HCT116 (cell line): ENCODE results near the gene KRI1. TPM values are rescaled to one million over a fixed set of nuclear protein-coding genes. Genes with fewer than 3 reads are reported as not detected.

Experiments
- ATAC-seq: fragments of 200-7000 bp; cut with Tn5 transposase; 2 replicates; pipeline ENCODE4 v1.9.1; 2020; ENCODE audit warnings: mild to moderate bottlenecking, moderate library complexity
- BruUV-seq: library from RNA; stranded (reverse); fragments of 400-500 nt; replicated peaks from 2 replicates; lab custom pipeline; 2021; lab: Mats Ljungman, UMichigan
- CTCF ChIA-PET: fragments of 300-600 bp; sonication (Branson Sonifier 250); formaldehyde crosslinking; loops from one replicate; lab custom pipeline; 2021; ENCODE audit warnings: antibody characterized with exemption; lab: Charles Lee
- POLR2A ChIA-PET: fragments of 300-600, 350-600 bp; sonication (Branson Sonifier 250); formaldehyde crosslinking; loops from one replicate; lab custom pipeline; 2021; ENCODE audit warnings: antibody characterized with exemption; lab: Charles Lee
- RAD21 ChIA-PET, 2 experiments: fragments of 300-600 bp; sonication (Branson Sonifier 250); formaldehyde crosslinking; loops; one replicate each; lab custom pipeline; 2023; ENCODE audit warnings: low total read pairs in 2 of 2; ENCODE audit not compliant: uncharacterized antibody in 2 of 2, unreplicated experiment in 2 of 2, low non-redundant PET in 1 of 2; lab: Charles Lee
- DNase-seq: peaks from one replicate; pipeline ENCODE4 v3.0.0-alpha.2; 2010; ENCODE audit warnings: low read depth, low spot score
- H2AFZ ChIP-seq: fragments of 200-600 bp; shearing (Covaris generic), sonication (generic); 2 replicates; pipeline ENCODE4 v1.6.1; 2017; ENCODE audit warnings: low read depth, mixed run types, mixed read lengths, antibody characterized with exemption, low read length; ENCODE audit not compliant: poor library complexity, severe bottlenecking
- H3K27ac ChIP-seq: 2 replicates; pipeline ENCODE4 v1.5.1; 2012; ENCODE audit warnings: low read depth, low read length
- H3K27me3 ChIP-seq: fragments of 200-600 bp; sonication (generic); 2 replicates; pipeline ENCODE4 v1.6.1; 2016; ENCODE audit warnings: mixed run types, low read length, mixed read lengths; ENCODE audit not compliant: insufficient read depth
- H3K36me3 ChIP-seq, 2 experiments: fragments of 200-500 bp in 1 of 2; fragments of 200-600 bp in 1 of 2; sonication (Bioruptor generic) in 1 of 2; sonication (generic) in 1 of 2; 2 replicates each; pipeline versions ENCODE4 v1.5.1 to v1.6.1; 2014 to 2016; ENCODE audit warnings: low read length in 2 of 2, inconsistent platforms in 1 of 2, mixed read lengths in 1 of 2, mixed run types in 1 of 2; ENCODE audit not compliant: insufficient read depth in 2 of 2, control insufficient read depth in 1 of 2
- H3K4me1 ChIP-seq, 2 experiments: fragments of 200-600 bp in 1 of 2; sonication (generic) in 1 of 2; 2 replicates each; pipeline versions ENCODE4 v1.5.1 to v1.6.1; 2012 to 2017; ENCODE audit warnings: low read length in 2 of 2, inconsistent platforms in 1 of 2, mild to moderate bottlenecking in 1 of 2, mixed read lengths in 1 of 2, mixed run types in 1 of 2, moderate library complexity in 1 of 2; ENCODE audit not compliant: insufficient read depth in 2 of 2, control insufficient read depth in 1 of 2
- H3K4me2 ChIP-seq: fragments of 200-600 bp; sonication (generic); 2 replicates; pipeline ENCODE4 v1.6.1; 2017; ENCODE audit warnings: mixed run types, low read length, mixed read lengths
- H3K4me3 ChIP-seq, 2 experiments: fragments of 200-600 bp in 1 of 2; sonication (generic) in 1 of 2; replicated peaks in 1 of 2; 2 replicates each; pipeline ENCODE4 v1.5.1; 2011 to 2016; ENCODE audit warnings: low read length in 2 of 2, control low read depth in 1 of 2, low read depth in 1 of 2, mild to moderate bottlenecking in 1 of 2, mixed read lengths in 1 of 2, mixed run types in 1 of 2
- H3K79me2 ChIP-seq: fragments of 200-600 bp; sonication (generic); 2 replicates; pipeline ENCODE4 v1.6.1; 2017; ENCODE audit warnings: mild to moderate bottlenecking, mixed run types, low read length, moderate library complexity, mixed read lengths; ENCODE audit not compliant: insufficient read depth
- H3K9ac ChIP-seq: fragments of 200-600 bp; sonication (generic); 2 replicates; pipeline ENCODE4 v1.6.1; 2016; ENCODE audit warnings: low read length, mixed read lengths
- H3K9me2 ChIP-seq: fragments of 200-600 bp; sonication (generic), shearing (Covaris generic); 2 replicates; pipeline ENCODE4 v1.6.1; 2017; ENCODE audit warnings: mixed run types, mild to moderate bottlenecking, moderate library complexity; ENCODE audit not compliant: insufficient read depth
- H3K9me3 ChIP-seq, 2 experiments: fragments of 200-500 bp in 1 of 2; fragments of 200-600 bp in 1 of 2; sonication (Bioruptor generic) in 1 of 2; sonication (generic) in 1 of 2; 2 replicates each; pipeline ENCODE4 v1.6.1; 2014 to 2017; ENCODE audit warnings: low read length in 2 of 2, mixed read lengths in 2 of 2, inconsistent platforms in 1 of 2, low read depth in 1 of 2, mild to moderate bottlenecking in 1 of 2, mixed run types in 1 of 2, moderate library complexity in 1 of 2; ENCODE audit not compliant: control insufficient read depth in 1 of 2, insufficient read depth in 1 of 2
- H4K20me1 ChIP-seq: fragments of 200-600 bp; sonication (generic), shearing (Covaris generic); 2 replicates; pipeline ENCODE4 v1.6.1; 2017; ENCODE audit warnings: mixed run types, mild to moderate bottlenecking, moderate library complexity; ENCODE audit not compliant: insufficient read depth
- CBX3 ChIP-seq: IDR thresholded peaks from 2 replicates; pipeline ENCODE4 v1.6.1; 2012; ENCODE audit warnings: low read depth
- CEBPB ChIP-seq: IDR thresholded peaks from 2 replicates; pipeline ENCODE4 v1.6.1; 2012; ENCODE audit warnings: low read depth
- EGR1 ChIP-seq: IDR thresholded peaks from 2 replicates; pipeline ENCODE4 v1.6.1; 2012; ENCODE audit warnings: low read depth
- EZH2phosphoT487 ChIP-seq: fragments of 200-600 bp; IDR thresholded peaks from 2 replicates; pipeline ENCODE4 v1.6.1; 2018; ENCODE audit warnings: antibody characterized with exemption, borderline replicate concordance
- FOSL1 ChIP-seq: IDR thresholded peaks from 2 replicates; pipeline ENCODE4 v1.6.1; 2012; ENCODE audit warnings: low read depth
- JUND ChIP-seq: IDR thresholded peaks from 2 replicates; pipeline ENCODE4 v1.6.1; 2012
- POLR2A ChIP-seq: IDR thresholded peaks from 2 replicates; pipeline ENCODE4 v1.7.0; 2011; ENCODE audit warnings: borderline replicate concordance; ENCODE audit not compliant: insufficient read depth, insufficient read length; ENCODE audit errors: extremely low read depth
- POLR2AphosphoS5 ChIP-seq: IDR thresholded peaks from 2 replicates; pipeline ENCODE4 v1.6.1; 2011; ENCODE audit warnings: mild to moderate bottlenecking, low read depth, low read length, moderate library complexity
- RAD21 ChIP-seq: IDR thresholded peaks from 2 replicates; pipeline ENCODE4 v1.6.1; 2012; ENCODE audit warnings: low read depth, mild to moderate bottlenecking
- SP1 ChIP-seq: IDR thresholded peaks from 2 replicates; pipeline ENCODE4 v1.6.1; 2012; ENCODE audit warnings: low read depth
- SRF ChIP-seq: IDR thresholded peaks from 2 replicates; pipeline ENCODE4 v1.6.1; 2012; ENCODE audit warnings: low read depth
- TCF7L2 ChIP-seq: IDR thresholded peaks from 2 replicates; pipeline ENCODE4 v1.7.0; 2011; ENCODE audit warnings: borderline replicate concordance, inconsistent platforms; ENCODE audit not compliant: insufficient read depth, insufficient read length; ENCODE audit errors: extremely low read depth
- ZFX ChIP-seq: fragments of 450-650 bp; IDR thresholded peaks from 2 replicates; pipeline ENCODE4 v1.6.1; 2017
- ZNF274 ChIP-seq: fragments of 200-500 bp; sonication (Bioruptor generic); IDR thresholded peaks from 2 replicates; pipeline ENCODE4 v1.6.1; 2014; ENCODE audit warnings: mild to moderate bottlenecking, low read depth, low read length, inconsistent platforms
- intact Hi-C: fragments of 100-400 bp; cut with micrococcal nuclease; formaldehyde crosslinking; loops from 2 replicates; pipeline ENCODE4 v1.10.0; 2022
- total RNA-seq: library from RNA; stranded (reverse); gene quantifications from one replicate; pipeline ENCODE4 v1.2.1, GENCODE V29; 2021; ENCODE audit not compliant: unreplicated experiment
- TF ChIP-seq, protein P1 (sequence below), 3 experiments: fragments of 200-600 bp in 1 of 3; sonication (generic) in 1 of 3; IDR thresholded peaks in 2 of 3; conservative IDR thresholded peaks in 1 of 3; 2 replicates each; pipeline ENCODE4 v1.5.1; 2012 to 2017; ENCODE audit warnings: low read depth in 2 of 3, low read length in 2 of 3, antibody characterized with exemption in 1 of 3, borderline replicate concordance in 1 of 3, control low read depth in 1 of 3, mild to moderate bottlenecking in 1 of 3, mixed read lengths in 1 of 3, mixed run types in 1 of 3, moderate library complexity in 1 of 3; ENCODE audit not compliant: insufficient read depth in 1 of 3
- TF ChIP-seq, protein P2 (sequence below): IDR thresholded peaks from 2 replicates; pipeline ENCODE4 v1.6.1; 2011; ENCODE audit warnings: mild to moderate bottlenecking, low read length, moderate library complexity; ENCODE audit not compliant: insufficient replicate concordance; ENCODE audit errors: extremely low read depth
- TF ChIP-seq, protein P3 (sequence below): IDR thresholded peaks from 2 replicates; pipeline ENCODE4 v1.6.1; 2012; ENCODE audit warnings: low read depth
- TF ChIP-seq, protein P4 (sequence below): IDR thresholded peaks from 2 replicates; pipeline ENCODE4 v1.6.1; 2012
- TF ChIP-seq, protein P5 (sequence below): IDR thresholded peaks from 2 replicates; pipeline ENCODE4 v1.6.1; 2012

KRI1 gene
- total RNA-seq, 1 experiment from 2014 or later, result 44.0 TPM

DNA sequence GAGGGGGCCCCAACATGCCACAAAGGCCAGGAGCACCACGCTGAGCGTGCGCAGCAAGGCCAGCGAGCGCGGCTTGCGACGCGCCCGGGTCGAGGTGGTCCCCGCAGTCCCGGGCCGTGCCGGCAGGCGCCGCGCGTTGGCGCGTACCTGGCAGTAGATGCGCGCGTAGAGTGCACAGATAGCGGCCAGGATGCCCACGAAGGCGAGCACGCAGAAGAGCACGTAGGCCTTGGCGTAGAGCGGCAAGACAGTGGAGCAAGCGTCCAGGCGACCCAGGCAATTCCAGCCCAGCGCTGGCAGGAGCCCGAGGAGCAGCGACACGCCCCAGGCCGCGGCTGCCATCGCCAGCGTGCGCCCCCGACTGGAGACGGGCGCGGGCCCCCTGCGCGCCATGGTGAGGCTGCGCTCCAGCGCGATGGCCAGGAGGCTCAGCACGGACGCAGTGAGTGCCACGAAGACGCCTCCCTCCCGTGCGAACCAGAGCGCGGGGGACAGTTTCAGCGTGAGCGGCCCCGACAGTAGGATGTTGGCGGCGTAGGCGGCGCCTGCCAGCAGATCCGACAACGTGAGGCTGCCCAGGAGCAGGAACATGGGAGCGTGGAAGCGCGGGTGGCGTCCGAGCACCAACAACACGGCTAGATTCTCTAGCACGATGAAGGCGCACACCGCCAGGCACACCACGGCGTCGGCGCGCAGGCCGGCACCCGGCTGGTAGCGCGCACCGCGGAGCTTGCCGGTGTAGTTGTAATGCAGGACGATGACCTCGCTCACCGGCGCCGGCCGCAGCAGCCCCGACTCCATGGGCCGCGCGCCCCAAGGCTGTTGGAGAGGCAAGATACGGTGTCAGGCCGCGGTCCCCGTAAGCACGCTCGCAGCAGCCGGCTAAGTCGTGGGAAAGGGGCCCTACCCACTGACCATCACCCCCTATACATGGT lies 51.3 kb downstream of the KRI1 start:
- RAD21 ChIA-PET, result no interaction called here
- CTCF ChIA-PET, result no interaction called here
- no peak for ATAC-seq
- Histone ChIP-seq H4K20me1 (no peaks in the 10 kb centered on the region), H3K9me3 (no peaks in the 10 kb centered on the region), H3K4me3 (no peak overlapping the region), H3K9me2 (no peaks in the 10 kb centered on the region), H3K27me3 (no peaks in the 10 kb centered on the region), H3K79me2 (no peaks in the 10 kb centered on the region), H3K36me3 (no peaks in the 10 kb centered on the region), H3K4me2 (no peak overlapping the region), H3K9ac (no peak overlapping the region), H3K27ac (no peak overlapping the region), H3K4me1 (peaks cover 15 to 47% of the 10 kb centered on the region in 2 experiments; a peak in 3 of 4 replicates), H2AFZ (no peak overlapping the region)
- no TSS peak for BruUV-seq
- TF ChIP-seq, protein P1, sequence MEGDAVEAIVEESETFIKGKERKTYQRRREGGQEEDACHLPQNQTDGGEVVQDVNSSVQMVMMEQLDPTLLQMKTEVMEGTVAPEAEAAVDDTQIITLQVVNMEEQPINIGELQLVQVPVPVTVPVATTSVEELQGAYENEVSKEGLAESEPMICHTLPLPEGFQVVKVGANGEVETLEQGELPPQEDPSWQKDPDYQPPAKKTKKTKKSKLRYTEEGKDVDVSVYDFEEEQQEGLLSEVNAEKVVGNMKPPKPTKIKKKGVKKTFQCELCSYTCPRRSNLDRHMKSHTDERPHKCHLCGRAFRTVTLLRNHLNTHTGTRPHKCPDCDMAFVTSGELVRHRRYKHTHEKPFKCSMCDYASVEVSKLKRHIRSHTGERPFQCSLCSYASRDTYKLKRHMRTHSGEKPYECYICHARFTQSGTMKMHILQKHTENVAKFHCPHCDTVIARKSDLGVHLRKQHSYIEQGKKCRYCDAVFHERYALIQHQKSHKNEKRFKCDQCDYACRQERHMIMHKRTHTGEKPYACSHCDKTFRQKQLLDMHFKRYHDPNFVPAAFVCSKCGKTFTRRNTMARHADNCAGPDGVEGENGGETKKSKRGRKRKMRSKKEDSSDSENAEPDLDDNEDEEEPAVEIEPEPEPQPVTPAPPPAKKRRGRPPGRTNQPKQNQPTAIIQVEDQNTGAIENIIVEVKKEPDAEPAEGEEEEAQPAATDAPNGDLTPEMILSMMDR (IDR thresholded peaks at IDR 0.05 in 2 of 3, conservative IDR thresholded peaks at IDR 0.05 in 1 of 3; ENCODE audit: borderline replicate concordance in 1 of 3, insufficient read depth in 1 of 3, low read depth in 2 of 3, low read length in 2 of 3), result no peak
- TF ChIP-seq TCF7L2 (no peak), EGR1 (no peak), CEBPB (no peak), JUND (no peak), RAD21 (no peak), ZNF274 (no peak), POLR2AphosphoS5 (no peak), SRF (no peak), POLR2A (no peak), EZH2phosphoT487 (no peak), FOSL1 (no peak), ZFX (no peak), SP1 (no peak), CBX3 (no peak)
- TF ChIP-seq, protein P2, sequence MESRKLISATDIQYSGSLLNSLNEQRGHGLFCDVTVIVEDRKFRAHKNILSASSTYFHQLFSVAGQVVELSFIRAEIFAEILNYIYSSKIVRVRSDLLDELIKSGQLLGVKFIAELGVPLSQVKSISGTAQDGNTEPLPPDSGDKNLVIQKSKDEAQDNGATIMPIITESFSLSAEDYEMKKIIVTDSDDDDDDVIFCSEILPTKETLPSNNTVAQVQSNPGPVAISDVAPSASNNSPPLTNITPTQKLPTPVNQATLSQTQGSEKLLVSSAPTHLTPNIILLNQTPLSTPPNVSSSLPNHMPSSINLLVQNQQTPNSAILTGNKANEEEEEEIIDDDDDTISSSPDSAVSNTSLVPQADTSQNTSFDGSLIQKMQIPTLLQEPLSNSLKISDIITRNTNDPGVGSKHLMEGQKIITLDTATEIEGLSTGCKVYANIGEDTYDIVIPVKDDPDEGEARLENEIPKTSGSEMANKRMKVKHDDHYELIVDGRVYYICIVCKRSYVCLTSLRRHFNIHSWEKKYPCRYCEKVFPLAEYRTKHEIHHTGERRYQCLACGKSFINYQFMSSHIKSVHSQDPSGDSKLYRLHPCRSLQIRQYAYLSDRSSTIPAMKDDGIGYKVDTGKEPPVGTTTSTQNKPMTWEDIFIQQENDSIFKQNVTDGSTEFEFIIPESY, result no peak
- TF ChIP-seq, protein P3, sequence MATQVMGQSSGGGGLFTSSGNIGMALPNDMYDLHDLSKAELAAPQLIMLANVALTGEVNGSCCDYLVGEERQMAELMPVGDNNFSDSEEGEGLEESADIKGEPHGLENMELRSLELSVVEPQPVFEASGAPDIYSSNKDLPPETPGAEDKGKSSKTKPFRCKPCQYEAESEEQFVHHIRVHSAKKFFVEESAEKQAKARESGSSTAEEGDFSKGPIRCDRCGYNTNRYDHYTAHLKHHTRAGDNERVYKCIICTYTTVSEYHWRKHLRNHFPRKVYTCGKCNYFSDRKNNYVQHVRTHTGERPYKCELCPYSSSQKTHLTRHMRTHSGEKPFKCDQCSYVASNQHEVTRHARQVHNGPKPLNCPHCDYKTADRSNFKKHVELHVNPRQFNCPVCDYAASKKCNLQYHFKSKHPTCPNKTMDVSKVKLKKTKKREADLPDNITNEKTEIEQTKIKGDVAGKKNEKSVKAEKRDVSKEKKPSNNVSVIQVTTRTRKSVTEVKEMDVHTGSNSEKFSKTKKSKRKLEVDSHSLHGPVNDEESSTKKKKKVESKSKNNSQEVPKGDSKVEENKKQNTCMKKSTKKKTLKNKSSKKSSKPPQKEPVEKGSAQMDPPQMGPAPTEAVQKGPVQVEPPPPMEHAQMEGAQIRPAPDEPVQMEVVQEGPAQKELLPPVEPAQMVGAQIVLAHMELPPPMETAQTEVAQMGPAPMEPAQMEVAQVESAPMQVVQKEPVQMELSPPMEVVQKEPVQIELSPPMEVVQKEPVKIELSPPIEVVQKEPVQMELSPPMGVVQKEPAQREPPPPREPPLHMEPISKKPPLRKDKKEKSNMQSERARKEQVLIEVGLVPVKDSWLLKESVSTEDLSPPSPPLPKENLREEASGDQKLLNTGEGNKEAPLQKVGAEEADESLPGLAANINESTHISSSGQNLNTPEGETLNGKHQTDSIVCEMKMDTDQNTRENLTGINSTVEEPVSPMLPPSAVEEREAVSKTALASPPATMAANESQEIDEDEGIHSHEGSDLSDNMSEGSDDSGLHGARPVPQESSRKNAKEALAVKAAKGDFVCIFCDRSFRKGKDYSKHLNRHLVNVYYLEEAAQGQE, result no peak
- TF ChIP-seq, protein P4, sequence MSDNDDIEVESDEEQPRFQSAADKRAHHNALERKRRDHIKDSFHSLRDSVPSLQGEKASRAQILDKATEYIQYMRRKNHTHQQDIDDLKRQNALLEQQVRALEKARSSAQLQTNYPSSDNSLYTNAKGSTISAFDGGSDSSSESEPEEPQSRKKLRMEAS, result no peak
- TF ChIP-seq, protein P5, sequence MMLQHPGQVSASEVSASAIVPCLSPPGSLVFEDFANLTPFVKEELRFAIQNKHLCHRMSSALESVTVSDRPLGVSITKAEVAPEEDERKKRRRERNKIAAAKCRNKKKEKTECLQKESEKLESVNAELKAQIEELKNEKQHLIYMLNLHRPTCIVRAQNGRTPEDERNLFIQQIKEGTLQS, result no peak
- intact Hi-C loops, result no loop called here
- no peak for DNase-seq
- POLR2A ChIA-PET, result no interaction called here
